Mucosa of descending colon (tissue), 3 donors: ENCODE results near the gene EPDR1. TPM values are rescaled to one million over a fixed set of nuclear protein-coding genes. Genes with fewer than 3 reads are reported as not detected.
A peak's percentile ranks its signal among the peaks of the same experiment; 100 is the strongest.

Experiments used
- ATAC-seq: fragments of 200-7000 bp; cut with Tn5 transposase; one replicate; pipeline ENCODE4 v1.9.1; 2020; ENCODE audit warnings: mild to moderate bottlenecking, moderate library complexity
- DNase-seq, 3 donors: peaks; one replicate each; pipeline ENCODE4 v3.0.0-alpha.2; 2020
- H3K36me3 ChIP-seq: fragments of 200-600 bp; one replicate; pipeline ENCODE4 v1.8.0; 2021; ENCODE audit warnings: low read depth, mild to moderate bottlenecking
- H3K4me1 ChIP-seq: fragments of 200-600 bp; one replicate; pipeline ENCODE4 v1.8.0; 2021; ENCODE audit warnings: low read depth, mild to moderate bottlenecking
- H3K4me3 ChIP-seq: fragments of 200-600 bp; one replicate; pipeline ENCODE4 v1.8.0; 2021; ENCODE audit warnings: mild to moderate bottlenecking
- H3K9me3 ChIP-seq: fragments of 200-600 bp; one replicate; pipeline ENCODE4 v1.8.0; 2021; ENCODE audit warnings: mild to moderate bottlenecking
- intact Hi-C, 2 donors: fragments of 100-400 bp; cut with DNase I in 1 of 2; cut with micrococcal nuclease in 1 of 2; formaldehyde crosslinking; loops; one replicate each; pipeline versions ENCODE4 v1.11.0 to v1.11.1; 2022; cut with DNase I, micrococcal nuclease
- total RNA-seq, 3 donors: library from RNA; stranded (reverse); fragmentation: NEBNext Ultra II Directional in 2 of 3; extraction: Animal tissue kit (Norgen Biotek cat#: 25700) in 2 of 3; gene quantifications; one replicate each; pipeline versions ENCODE4 v1.2.1 to v1.2.4, GENCODE V29; 2021 to 2023
- TF ChIP-seq, protein P1 (sequence below): fragments of 200-600 bp; IDR thresholded peaks from one replicate; pipeline ENCODE4 v1.8.0; 2022; ENCODE audit warnings: antibody characterized with exemption, mild to moderate bottlenecking
- donor health status: DM: no; HTN: no; CAD: no; lungs with moderate emphysema.
- donor health status: DM: no; HTN: no; CAD: no.
- donor health status: DM: no; HTN: yes; CAD: no.

The EPDR1 gene
- total RNA-seq, 3 donors from 2014 or later: 9.6 to 25.8 (median 13.6) TPM

- no peaks in the 10 kb centered on the region for H3K9me3 ChIP-seq
- DNase-seq: no peak
- intact Hi-C loops: no loop called here
- ATAC-seq: no peak
- TF ChIP-seq, protein P1, sequence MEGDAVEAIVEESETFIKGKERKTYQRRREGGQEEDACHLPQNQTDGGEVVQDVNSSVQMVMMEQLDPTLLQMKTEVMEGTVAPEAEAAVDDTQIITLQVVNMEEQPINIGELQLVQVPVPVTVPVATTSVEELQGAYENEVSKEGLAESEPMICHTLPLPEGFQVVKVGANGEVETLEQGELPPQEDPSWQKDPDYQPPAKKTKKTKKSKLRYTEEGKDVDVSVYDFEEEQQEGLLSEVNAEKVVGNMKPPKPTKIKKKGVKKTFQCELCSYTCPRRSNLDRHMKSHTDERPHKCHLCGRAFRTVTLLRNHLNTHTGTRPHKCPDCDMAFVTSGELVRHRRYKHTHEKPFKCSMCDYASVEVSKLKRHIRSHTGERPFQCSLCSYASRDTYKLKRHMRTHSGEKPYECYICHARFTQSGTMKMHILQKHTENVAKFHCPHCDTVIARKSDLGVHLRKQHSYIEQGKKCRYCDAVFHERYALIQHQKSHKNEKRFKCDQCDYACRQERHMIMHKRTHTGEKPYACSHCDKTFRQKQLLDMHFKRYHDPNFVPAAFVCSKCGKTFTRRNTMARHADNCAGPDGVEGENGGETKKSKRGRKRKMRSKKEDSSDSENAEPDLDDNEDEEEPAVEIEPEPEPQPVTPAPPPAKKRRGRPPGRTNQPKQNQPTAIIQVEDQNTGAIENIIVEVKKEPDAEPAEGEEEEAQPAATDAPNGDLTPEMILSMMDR: no peak
- no peak overlapping the region for H3K4me3 ChIP-seq
- no peaks in the 10 kb centered on the region for H3K36me3 ChIP-seq
- H3K4me1 ChIP-seq: no peaks in the 10 kb centered on the region
Measured at GRCh38 chr7:37964196-37964595, 43.8 kb downstream of the EPDR1 start.

DNA sequence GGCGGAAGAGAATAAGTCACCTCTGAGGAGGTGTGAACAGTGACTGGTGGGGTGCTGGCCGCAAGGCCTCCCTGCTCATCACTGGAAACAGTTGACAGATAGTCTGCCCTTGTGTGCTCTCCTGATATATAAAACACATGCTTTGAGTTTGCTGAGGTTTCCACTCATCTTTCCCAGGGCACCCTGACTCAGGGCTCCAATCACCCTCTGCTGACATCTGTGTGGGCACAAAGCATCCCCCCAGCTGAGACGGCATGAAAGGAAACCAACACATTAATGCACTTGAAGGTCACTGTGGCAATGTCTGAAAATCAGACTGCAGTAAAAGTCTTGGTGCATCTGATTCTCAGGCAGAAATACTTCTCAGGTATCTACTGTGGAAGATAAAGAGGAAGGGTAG is 49.8 kb downstream of the EPDR1 start:
- TF ChIP-seq, protein P1: no peak
- Histone ChIP-seq H3K4me3 (no peak overlapping the region), H3K4me1 (no peaks in the 10 kb centered on the region), H3K36me3 (no peaks in the 10 kb centered on the region), H3K9me3 (no peaks in the 10 kb centered on the region)
- ATAC-seq: no peak
- DNase-seq: no peak
- intact Hi-C loops: no loop called here

DNA sequence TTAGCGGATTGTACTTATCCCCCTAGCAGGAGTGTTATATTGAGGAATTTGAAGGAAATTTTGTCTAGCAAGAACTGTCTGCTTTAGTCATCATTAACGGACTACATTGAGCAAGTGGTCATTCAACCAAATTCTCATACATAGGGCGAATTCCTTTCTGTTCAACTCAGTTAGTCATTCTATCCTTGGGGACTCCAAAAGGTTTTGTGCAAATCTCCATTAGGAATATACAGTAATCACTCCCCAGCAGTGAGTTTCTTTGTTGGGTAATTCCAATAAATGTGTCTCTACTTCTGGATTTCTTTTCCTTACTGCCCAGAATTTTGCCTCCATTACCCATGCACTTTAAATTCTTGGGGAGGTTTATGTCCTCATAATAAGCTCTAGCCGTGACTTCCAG is 51.1 kb downstream of the EPDR1 start:
- Histone ChIP-seq H3K36me3 (no peaks in the 10 kb centered on the region), H3K4me1 (no peaks in the 10 kb centered on the region), H3K9me3 (no peaks in the 10 kb centered on the region), H3K4me3 (no peak overlapping the region)
- intact Hi-C loops: no loop called here
- ATAC-seq (no peak), DNase-seq (no peak)
- TF ChIP-seq, protein P1: no peak

DNA sequence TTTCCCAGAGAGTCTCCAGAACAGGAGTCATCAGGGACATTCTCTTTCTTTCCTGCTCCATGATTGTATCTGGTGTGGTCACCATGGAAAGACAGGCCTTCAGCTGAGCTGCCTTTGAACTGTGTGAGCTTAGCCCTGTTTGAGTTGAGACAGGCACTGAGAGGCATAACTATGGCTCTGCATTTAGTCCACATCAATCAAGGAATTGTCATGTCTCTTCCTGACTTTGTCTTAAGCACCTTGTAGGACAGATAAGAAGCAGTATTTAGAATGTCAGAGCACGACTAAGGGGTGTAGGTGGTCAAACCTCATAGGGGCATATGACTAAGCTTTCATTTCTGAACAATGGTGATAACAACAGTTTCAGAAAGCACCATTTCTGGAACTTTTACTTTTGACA is 53.5 kb downstream of the EPDR1 start:
- intact Hi-C loops: no loop called here
- H3K4me3 ChIP-seq: no peak overlapping the region

GRCh38 chr7:37974711-37975110 is 54.3 kb downstream of the EPDR1 start:
- TF ChIP-seq, protein P1: no peak
- ATAC-seq: no peak
- Histone ChIP-seq H3K9me3 (no peaks in the 10 kb centered on the region), H3K4me1 (no peaks in the 10 kb centered on the region), H3K4me3 (no peak overlapping the region), H3K36me3 (no peaks in the 10 kb centered on the region)
- intact Hi-C loops: no loop called here
- DNase-seq: no peak

More for the DNA sequence above, 53.5 kb downstream of the EPDR1 start:
- no peak for ATAC-seq
- H3K36me3 ChIP-seq: no peaks in the 10 kb centered on the region
- H3K9me3 ChIP-seq: no peaks in the 10 kb centered on the region
- TF ChIP-seq, protein P1: no peak
- no peaks in the 10 kb centered on the region for H3K4me1 ChIP-seq
- no peak for DNase-seq

- Histone ChIP-seq H3K36me3 (no peaks in the 10 kb centered on the region), H3K4me3 (no peak overlapping the region), H3K4me1 (no peaks in the 10 kb centered on the region), H3K9me3 (no peaks in the 10 kb centered on the region)
- DNase-seq: peak in 1 of 3 donors; percentile 15
- ATAC-seq: peak; percentile 98
- TF ChIP-seq, protein P1: no peak
- intact Hi-C loops: no loop called here
Measured at GRCh38 chr7:37977243-37977642, 56.8 kb downstream of the EPDR1 start.
